Esophagus mucosa (tissue), 1 donor: Measurements from ENCODE around the gene MYL12B. TPM values are rescaled to one million over a fixed set of nuclear protein-coding genes. Genes with fewer than 3 reads are reported as not detected.
"Not testable (repeated sequence)": the region's sequence is repeated elsewhere in the genome, so short reads cannot be mapped to it uniquely, and the experiment has no call there.

Experiments used
- ATAC-seq: fragments of 200-7000 bp; cut with Tn5 transposase; one replicate; pipeline ENCODE4 v1.9.1; 2020
- total RNA-seq: library from RNA; stranded (reverse); gene quantifications from one replicate; pipeline ENCODE4 v1.2.4, GENCODE V29; 2023
- donor health status: DM: yes; HTN: yes; CAD: no.

Gene MYL12B
- total RNA-seq, result 403 TPM

GRCh38 chr18:3261373-3262233 is at the start of gene MYL12B:
TSS of gene MYL12B (plus strand) at chr18:3262133. CDS start at chr18:3272899, 10,766 bp downstream.
- ATAC-seq, result peak; percentile 85

DNA sequence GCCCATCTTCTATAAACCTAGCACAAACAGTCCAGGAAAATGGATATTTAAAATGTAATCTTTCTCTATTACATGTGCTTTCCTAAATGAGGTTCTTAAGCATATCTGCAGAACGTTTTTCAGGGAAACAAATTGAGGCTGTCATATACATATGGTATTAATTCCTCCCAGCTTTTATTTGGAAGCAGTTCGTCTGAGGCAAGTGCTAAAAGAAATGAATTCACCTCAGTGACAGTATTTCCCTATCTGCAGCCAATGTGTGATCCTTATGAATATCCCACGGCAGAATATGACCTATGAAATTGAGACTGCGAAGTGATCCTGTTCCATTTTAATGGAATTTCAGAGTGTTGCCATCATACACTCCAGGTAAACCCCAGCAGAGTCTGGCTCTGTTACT is 49.3 kb upstream of the MYL12B start:
- no peak for ATAC-seq

GRCh38 chr18:3213300-3214059 is 48.5 kb upstream of the MYL12B start:
- no peak for ATAC-seq

- ATAC-seq, result no peak
Observed at GRCh38 chr18:3214855-3215637, 46.9 kb upstream of the MYL12B start.

- ATAC-seq, result no peak
Observed at GRCh38 chr18:3216987-3217386, 44.9 kb upstream of the MYL12B start.

GRCh38 chr18:3217948-3218647 is 43.8 kb upstream of the MYL12B start:
- peak; percentile 95 for ATAC-seq

DNA sequence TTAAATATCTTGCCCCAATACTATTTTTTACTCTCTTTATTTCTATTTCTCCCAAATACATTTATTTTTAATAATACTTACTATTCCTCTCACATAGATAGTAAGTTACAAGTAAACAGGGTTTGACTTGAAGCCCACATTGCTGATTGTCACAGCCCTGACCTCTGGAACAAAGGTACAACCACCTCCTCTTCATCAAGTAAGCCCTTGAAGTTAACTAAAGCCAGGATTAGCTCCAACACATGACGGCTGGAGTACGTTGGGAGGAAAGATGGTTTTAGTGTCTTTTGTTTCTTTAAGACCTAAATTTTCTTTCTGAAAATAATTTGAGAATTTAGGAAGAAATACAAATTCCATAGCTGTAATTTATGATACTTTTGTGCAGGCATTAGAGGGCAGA is 43.1 kb upstream of the MYL12B start:
- ATAC-seq, result no peak

- ATAC-seq, result no peak
Observed at GRCh38 chr18:3219241-3219630, 42.7 kb upstream of the MYL12B start.

DNA sequence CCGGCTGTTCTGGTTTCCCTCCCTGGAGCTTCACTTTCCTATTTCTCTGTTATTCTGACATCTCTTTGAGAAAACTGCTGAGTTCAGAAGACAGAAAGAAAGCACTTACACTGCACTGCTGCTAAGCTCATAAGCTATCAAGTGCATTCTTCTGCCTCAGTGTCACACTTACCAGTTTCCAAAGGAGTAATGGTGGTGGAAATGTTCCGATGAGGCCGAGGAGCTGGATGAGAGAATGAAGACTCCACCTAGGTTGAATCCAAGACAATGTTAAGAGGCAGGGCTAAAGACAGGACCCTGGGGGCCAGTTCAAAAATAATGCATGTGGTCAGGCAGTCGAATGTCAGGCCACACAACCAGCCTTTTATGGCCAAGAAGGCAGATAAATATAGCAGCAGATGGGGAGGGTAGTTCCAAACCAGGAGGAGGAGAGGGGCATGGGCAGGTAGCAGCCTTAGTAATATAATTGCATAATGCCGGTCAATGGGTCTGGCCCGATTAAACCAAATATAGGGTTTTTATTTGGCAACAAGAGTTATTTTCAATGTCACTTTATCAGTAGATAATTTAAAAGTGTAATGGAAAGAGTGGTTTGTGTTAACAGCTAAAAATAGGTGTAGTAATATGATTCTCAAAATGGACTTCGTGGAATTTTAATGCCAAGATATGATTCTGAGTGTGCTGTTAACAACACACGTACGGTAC is 42.1 kb upstream of the MYL12B start, which contains the start of gene MYOM1:
TSS of gene MYOM1 (minus strand) at position 338 of the 705 bp plus-strand sequence. CDS start 4,745 bp downstream, outside the sequence.
- no peak for ATAC-seq

DNA sequence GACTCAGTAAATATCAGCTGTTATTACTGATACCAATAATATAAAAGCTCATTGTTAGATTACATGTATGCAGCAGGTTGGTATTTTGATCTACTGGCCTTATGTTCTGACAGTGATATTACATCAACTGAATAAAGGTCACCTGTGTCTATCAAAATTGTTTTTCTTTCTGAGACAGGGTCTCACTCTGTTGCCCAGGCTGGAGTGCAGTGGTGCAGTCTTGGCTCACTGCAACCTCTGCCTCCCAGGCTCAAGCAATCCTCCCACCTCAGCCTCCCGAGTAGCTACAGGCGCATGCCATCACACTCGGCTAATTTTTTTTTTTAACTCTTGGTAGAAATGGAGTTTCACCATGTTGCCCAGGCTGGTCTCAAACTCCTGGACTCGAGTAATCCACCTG is 41.1 kb upstream of the MYL12B start:
- ATAC-seq, result not testable (repeated sequence)

GRCh38 chr18:3221496-3221895 is 40.4 kb upstream of the MYL12B start:
- ATAC-seq, result no peak

DNA sequence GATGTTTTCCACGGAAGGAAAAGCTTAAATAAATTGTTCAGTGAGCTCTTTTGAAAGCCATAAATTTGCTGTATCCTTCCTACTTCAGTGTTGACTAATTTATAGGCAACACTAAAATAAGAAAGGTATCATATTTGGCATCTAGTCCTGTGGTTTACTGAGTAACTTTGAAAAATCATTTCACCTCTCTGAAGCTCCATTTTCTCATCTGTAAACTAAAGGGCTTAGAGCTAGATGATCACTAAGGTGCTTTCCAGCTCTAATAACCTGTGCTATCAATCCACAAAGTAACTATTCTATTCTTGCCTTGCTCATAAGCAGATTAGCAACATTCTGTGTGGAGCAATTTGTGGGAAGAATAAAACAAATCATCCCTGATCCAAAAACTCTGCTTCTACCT is 38.6 kb upstream of the MYL12B start:
- ATAC-seq, result no peak

DNA sequence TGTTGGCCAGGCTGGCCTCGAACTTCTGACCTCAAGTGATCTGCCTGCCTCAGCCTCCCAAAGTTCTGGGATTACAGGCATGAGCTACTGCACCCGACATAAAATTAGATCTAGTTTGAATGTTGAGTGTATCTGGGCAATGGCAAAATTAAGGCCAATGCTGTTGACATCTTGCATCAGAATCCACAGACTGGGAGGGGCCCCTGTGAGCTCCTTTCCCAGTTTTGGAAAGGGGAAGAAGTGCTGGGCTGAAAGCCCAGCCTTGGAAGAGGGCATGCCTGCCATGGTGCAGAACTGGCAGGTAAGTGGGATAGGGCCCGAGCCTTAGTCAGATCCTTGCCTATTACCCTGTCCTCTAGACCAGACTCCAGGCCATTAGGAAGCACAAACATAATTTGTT is 37.7 kb upstream of the MYL12B start:
- ATAC-seq, result no peak

GRCh38 chr18:3225588-3225987 is 36.3 kb upstream of the MYL12B start:
- ATAC-seq, result no peak

GRCh38 chr18:3226048-3226447 is 35.9 kb upstream of the MYL12B start:
- no peak for ATAC-seq

- ATAC-seq, result no peak
Observed at GRCh38 chr18:3230401-3231334, 31.3 kb upstream of the MYL12B start.

DNA sequence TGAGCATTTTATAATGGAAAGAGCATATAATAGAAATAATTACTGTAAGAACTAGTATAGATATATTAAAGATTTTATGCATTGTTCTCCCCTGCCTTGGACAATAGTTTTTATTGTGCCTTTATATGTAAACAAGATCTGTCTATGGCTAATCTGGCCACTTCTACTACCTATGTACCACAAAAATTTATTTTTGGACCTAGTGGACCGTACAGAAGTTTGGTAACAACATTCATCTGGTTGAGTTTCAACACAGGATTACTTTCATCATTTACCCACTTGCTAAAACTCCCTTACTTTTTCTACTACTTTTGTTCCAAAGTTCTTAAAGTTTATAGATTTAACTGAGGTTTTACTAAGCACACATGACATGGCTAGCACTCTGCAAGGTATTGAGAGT is 28.9 kb upstream of the MYL12B start:
- no peak for ATAC-seq

- ATAC-seq, result no peak
Observed at GRCh38 chr18:3233433-3234168, 28.3 kb upstream of the MYL12B start.

GRCh38 chr18:3234457-3234856 is 27.5 kb upstream of the MYL12B start:
- no peak for ATAC-seq

- ATAC-seq, result no peak
Observed at GRCh38 chr18:3235846-3236245, 26.1 kb upstream of the MYL12B start.
